ENCODE measurements around the gene ST8SIA2. TPM values are rescaled to one million over a fixed set of nuclear protein-coding genes. Genes with fewer than 3 reads are reported as not detected.

ST8SIA2 gene
- total RNA-seq, 1 donor from 2014 or later: 13.6 TPM

DNA sequence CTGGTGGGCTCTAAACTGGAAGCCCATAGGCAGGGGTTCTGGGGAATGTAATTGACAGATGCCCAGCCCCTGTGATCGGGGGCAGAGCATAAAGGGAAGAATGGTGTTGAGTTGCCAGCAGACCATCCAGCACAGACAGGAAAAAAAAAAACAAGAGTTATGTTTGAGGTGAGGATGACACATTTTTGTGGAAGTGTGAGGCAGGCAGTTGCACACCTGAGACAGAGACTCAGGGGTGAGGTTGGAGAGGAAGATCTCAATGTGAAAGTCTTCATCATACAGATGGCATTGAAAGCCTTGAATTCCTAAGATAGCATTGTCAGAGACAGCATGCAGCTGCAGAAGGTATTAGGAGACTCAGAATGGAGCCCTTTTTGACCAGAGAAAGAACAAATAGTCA, 18.6 kb upstream of the ST8SIA2 start:
- Histone ChIP-seq H3K4me2 (no peak overlapping the region), H3K27me3 (no peaks in the 10 kb centered on the region), H3K4me3 (no peak overlapping the region), H3F3A (ENCODE audit: low read depth) (no peaks in the 10 kb centered on the region), H4K20me1 (ENCODE audit: low read depth) (no peaks in the 10 kb centered on the region), H3K4me1 (peaks cover 12% of the 10 kb centered on the region), H3K36me3 (no peaks in the 10 kb centered on the region), H3K9ac (no peak overlapping the region), H3K9me3 (ENCODE audit: low read depth) (no peaks in the 10 kb centered on the region), H3K79me2 (ENCODE audit: low read depth) (no peaks in the 10 kb centered on the region), H2AFZ (replicated peaks) (no peak overlapping the region), H3K27ac (no peak overlapping the region)
- TF ChIP-seq EZH2 (IDR thresholded peaks at IDR 0.05) (no peak), EZH2phosphoT487 (IDR thresholded peaks at IDR 0.05) (no peak)
- TF ChIP-seq, protein P1, sequence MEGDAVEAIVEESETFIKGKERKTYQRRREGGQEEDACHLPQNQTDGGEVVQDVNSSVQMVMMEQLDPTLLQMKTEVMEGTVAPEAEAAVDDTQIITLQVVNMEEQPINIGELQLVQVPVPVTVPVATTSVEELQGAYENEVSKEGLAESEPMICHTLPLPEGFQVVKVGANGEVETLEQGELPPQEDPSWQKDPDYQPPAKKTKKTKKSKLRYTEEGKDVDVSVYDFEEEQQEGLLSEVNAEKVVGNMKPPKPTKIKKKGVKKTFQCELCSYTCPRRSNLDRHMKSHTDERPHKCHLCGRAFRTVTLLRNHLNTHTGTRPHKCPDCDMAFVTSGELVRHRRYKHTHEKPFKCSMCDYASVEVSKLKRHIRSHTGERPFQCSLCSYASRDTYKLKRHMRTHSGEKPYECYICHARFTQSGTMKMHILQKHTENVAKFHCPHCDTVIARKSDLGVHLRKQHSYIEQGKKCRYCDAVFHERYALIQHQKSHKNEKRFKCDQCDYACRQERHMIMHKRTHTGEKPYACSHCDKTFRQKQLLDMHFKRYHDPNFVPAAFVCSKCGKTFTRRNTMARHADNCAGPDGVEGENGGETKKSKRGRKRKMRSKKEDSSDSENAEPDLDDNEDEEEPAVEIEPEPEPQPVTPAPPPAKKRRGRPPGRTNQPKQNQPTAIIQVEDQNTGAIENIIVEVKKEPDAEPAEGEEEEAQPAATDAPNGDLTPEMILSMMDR (IDR thresholded peaks at IDR 0.05): no peak
- Mint-ChIP-seq H3K36me3 (no peaks in the 10 kb centered on the region), H3K4me1 (peaks cover 7% of the 10 kb centered on the region), H3K27ac (no peak overlapping the region), H3K4me3 (no peak overlapping the region), H3K9me3 (peaks cover 3% of the 10 kb centered on the region), H3K27me3 (ENCODE audit: insufficient read depth, low read depth) (peaks cover 6% of the 10 kb centered on the region)
- DNase-seq (ENCODE audit: low spot score): no peak

DNA sequence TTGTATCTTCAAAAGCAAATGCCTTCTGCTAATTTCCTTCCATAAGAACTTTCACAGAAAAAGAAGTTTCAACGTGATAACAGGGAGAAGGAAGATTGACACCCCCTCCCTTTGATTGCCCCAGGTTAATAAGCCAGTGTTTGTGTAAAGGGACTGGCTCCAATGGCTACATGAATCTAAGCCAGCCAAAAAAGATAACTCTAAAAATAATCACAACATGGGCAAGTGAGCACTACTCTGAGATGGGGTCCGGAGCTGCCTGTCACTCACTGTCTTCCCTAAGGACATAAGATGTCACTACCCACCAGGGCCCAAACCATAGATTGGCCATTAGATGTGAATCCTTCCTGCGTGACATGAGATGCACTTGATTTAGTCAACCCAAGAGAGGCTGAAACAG, 17.6 kb upstream of the ST8SIA2 start:
- H3K4me3 Mint-ChIP-seq: no peak overlapping the region
- Histone ChIP-seq H3K4me1 (peaks cover 12% of the 10 kb centered on the region), H3F3A (ENCODE audit: low read depth) (no peaks in the 10 kb centered on the region), H3K79me2 (ENCODE audit: low read depth) (no peaks in the 10 kb centered on the region), H2AFZ (replicated peaks) (no peak overlapping the region), H3K9me3 (ENCODE audit: low read depth) (no peaks in the 10 kb centered on the region), H3K36me3 (no peaks in the 10 kb centered on the region), H4K20me1 (ENCODE audit: low read depth) (no peaks in the 10 kb centered on the region), H3K9ac (no peak overlapping the region), H3K4me3 (no peak overlapping the region), H3K4me2 (no peak overlapping the region), H3K27me3 (no peaks in the 10 kb centered on the region), H3K27ac (no peak overlapping the region)
- H3K4me1 Mint-ChIP-seq: peaks cover 7% of the 10 kb centered on the region
- no peak for TF ChIP-seq EZH2 (IDR thresholded peaks at IDR 0.05)
- no peak for TF ChIP-seq EZH2phosphoT487 (IDR thresholded peaks at IDR 0.05)
- TF ChIP-seq, protein P1 (IDR thresholded peaks at IDR 0.05): no peak
- H3K36me3 Mint-ChIP-seq: no peaks in the 10 kb centered on the region
- no peak overlapping the region for H3K27ac Mint-ChIP-seq
- peaks cover 6% of the 10 kb centered on the region for H3K27me3 Mint-ChIP-seq (ENCODE audit: insufficient read depth, low read depth)
- peaks cover 3% of the 10 kb centered on the region for H3K9me3 Mint-ChIP-seq
- DNase-seq (ENCODE audit: low spot score): no peak

DNA sequence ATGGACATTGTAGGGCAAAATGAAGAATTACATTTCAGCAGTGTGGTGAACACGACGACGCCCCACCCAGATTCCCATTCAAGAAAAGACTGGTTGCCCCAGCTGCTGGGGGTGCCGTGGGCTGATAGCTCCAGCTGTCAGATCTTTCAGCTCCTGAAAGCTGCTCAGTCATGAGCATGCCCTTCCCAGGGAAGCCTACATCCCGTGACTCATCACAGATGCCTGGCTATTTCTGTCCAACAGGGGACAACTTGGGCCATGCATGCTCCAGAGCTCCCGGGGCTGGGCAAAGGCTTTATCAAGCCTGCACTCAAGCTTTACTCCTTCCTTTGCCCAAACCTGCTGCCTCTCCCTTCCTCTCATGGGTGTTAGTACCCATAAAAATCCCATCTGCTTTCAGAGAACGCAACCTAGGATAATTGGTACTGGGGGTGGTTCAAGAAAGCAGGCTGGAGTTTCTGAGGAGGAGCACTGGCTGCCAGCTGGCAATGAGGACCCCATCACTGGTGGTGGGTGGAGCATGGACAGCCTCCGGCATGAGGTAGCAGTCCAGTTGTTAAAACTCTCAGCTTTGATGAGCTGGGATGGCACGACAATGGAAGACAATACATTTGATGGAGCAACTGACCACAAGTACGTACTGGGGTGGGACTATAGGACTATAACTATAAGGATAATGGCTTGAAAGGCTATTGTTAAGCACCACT, 16.4 kb upstream of the ST8SIA2 start:
- no peak for TF ChIP-seq EZH2 (IDR thresholded peaks at IDR 0.05)
- TF ChIP-seq, protein P1 (IDR thresholded peaks at IDR 0.05): no peak
- TF ChIP-seq EZH2phosphoT487 (IDR thresholded peaks at IDR 0.05): no peak
- Mint-ChIP-seq H3K4me3 (no peak overlapping the region), H3K9me3 (peaks cover 3% of the 10 kb centered on the region), H3K4me1 (peaks cover 7% of the 10 kb centered on the region), H3K27me3 (ENCODE audit: insufficient read depth, low read depth) (peaks cover 6% of the 10 kb centered on the region), H3K27ac (no peak overlapping the region), H3K36me3 (no peaks in the 10 kb centered on the region)
- no peaks in the 10 kb centered on the region for H3K36me3 ChIP-seq
- H3K27me3 ChIP-seq: no peaks in the 10 kb centered on the region
- no peak overlapping the region for H3K4me2 ChIP-seq
- H3K4me1 ChIP-seq: peaks cover 12% of the 10 kb centered on the region
- H3K9ac ChIP-seq: no peak overlapping the region
- no peak overlapping the region for H2AFZ ChIP-seq (replicated peaks)
- no peak overlapping the region for H3K4me3 ChIP-seq
- no peaks in the 10 kb centered on the region for H3K9me3 ChIP-seq (ENCODE audit: low read depth)
- DNase-seq (ENCODE audit: low spot score): no peak
- H3K79me2 ChIP-seq (ENCODE audit: low read depth): no peaks in the 10 kb centered on the region
- no peaks in the 10 kb centered on the region for H4K20me1 ChIP-seq (ENCODE audit: low read depth)
- no peak overlapping the region for H3K27ac ChIP-seq
- no peaks in the 10 kb centered on the region for H3F3A ChIP-seq (ENCODE audit: low read depth)

All from neural progenitor cell (in vitro differentiated cells).